Measurements from ENCODE around the gene RNF186.
"Not testable (repeated sequence)": the region's sequence is repeated elsewhere in the genome, so short reads cannot be mapped to it uniquely, and the experiment has no call there.

The RNF186 gene

DNA sequence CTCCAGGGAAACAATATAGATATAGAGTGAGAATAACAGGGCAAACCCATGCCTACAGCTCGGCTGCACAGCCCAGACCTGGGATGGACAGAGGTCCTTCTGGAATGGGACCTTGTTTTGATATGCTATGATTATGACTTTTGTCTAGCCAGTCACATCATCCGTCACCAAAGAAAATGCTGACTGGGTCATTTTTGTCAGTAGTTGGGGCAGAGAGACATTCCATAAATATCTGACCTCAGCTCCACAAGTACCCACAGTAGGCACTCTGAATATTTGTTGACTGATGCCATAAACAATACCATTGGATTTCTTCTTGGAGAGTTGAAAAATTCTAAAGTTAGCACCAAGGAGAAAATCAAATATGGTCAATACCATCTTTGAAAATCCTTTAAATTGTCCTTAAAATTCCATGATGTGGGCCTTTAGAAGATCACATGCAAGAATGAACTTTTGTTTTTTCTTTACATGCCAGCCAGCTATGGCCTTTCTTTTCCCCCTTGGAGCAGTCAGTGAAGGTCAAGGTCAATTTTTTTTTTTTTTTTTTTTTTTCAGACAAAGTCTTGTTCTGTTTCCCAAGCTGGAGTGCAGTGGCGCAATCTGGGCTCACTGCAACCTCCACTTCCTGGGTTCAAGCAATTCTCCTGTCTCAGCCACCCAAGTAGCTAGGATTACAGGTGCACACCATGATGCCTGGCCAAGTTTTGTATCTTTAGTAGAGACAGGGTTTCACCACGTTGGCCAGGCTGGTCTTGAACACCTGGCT lies 22.7 kb downstream of the RNF186 start:
- no peak for FAIRE-seq

DNA sequence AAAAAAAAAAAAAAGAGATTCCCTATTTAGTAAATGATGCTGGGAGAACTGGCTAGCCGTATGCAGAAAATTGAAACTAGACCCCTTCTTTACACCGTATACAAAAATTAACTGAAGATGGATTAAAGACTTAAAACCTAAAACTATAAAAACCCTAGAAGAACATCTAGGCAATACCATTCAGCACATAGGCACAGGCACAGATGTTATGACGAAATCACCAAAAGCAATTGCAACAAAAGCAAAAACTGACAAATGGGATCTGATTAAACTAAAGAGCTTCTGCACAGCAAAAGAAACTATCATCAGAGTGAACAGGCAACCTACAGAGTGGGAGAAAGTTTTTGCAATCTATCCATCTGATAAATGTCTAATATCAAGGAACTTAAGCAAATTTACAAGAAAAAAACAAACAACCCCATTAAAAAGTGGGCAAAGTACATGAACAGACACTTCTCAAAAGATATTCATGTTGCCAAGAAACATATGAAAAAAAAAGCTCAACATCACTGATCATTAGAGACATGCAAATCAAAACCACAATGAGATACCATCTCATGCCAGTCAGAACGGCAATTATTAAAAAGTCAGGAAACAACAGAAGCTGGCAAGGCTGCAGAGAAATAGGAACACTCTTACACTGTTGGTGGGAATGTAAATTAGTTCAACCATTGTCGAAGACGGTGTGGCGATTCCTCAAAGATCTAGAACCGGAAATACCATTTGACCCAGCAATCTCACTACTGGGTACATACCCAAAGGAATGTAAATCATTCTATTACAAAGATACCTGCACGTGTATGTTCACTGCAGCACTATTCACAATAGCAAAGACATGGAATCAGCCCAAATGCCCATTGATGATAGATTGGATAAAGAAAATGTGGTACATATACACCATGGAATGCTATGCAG lies 24.8 kb downstream of the RNF186 start:
- not testable (repeated sequence) for FAIRE-seq

DNA sequence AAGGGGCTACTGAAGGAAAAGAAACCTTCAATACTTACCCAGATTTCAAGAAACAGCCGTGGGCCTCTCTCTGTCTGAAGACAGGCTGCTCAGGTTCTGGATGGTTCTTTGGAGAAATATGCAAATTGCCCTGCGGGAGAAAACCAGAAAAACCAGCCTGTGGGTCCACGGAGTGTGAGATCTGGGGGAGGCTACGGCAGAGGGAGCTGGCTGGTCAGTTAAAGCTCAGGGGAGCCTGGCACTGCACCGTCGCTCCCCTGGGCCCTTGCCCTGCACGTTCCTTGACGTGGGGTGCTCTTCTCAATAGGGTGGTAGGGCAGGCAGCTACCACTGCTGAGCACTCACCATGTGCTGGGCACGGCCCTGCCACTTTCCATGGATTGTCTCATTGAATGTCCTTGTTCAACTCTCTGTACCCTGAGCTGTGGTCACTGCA lies 28.1 kb downstream of the RNF186 start:
- no peak for FAIRE-seq

DNA sequence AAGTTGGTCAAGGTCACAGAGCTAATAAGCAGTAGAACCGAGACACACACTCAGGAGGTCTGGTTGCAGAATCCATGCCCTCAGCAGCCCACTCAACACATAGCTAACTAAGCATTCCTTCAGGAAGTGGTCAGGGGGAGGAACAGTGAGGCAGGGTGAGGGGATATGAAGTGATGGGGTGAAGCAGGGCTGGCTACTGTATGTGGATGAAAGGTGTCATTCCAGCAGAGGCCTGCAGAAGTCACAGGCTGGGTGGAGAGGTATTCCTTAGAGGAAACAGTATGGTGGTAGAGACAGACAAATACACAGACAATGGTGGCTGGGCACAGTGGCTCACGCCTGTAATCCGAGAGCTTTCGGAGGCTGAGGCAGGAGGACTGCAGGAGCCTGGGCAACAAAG lies 29.4 kb downstream of the RNF186 start:
- no peak for FAIRE-seq

DNA sequence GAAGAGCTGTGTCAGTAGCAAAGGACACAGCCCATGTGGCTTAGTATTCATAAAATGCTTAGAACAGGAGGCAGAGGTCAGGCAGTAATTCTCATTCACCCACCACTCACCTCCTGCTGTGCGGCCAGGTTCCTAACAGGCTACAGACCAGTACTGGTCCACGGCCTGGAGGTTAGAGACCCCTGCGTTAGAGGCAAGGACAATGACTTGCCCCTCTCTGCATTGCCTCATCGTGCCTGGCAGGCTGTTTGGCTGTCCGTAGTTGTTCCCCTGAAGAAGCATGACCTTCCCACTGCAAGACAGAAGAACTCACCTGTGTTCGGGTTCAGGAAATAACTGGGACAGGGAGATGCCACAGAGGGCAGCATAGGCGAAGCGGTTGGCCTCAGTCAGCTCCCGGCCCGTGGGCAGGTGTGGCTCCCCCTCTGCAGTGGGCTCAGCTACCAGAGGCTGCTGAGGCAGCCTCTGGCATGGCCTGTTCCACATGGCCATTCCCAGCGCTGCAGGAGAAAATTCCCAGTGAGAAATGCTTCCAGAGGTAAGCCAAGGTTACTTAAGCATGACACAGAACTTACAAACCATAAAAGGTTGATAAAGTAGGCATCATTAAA lies 34.7 kb downstream of the RNF186 start:
- FAIRE-seq = no peak

DNA sequence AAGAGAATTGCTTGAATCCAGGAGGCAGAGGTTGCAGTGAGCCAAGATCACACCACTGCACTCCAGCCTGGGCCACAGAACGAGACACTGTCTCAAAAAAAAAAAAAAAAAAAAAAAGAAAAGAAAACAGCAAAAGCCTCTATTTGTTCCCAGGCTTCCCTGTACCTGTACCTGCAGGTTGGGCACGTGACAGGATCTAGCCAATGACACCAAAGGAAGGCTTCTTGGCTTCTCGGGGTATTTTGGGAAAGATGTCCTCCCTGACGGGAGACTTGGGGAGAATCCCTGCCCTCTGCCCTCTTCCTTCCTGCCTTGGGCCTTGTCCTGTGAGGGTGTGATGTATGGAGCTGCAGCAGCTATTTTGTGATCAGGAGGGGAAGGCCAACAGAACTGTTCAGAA lies 38.1 kb downstream of the RNF186 start:
- no peak for FAIRE-seq

DNA sequence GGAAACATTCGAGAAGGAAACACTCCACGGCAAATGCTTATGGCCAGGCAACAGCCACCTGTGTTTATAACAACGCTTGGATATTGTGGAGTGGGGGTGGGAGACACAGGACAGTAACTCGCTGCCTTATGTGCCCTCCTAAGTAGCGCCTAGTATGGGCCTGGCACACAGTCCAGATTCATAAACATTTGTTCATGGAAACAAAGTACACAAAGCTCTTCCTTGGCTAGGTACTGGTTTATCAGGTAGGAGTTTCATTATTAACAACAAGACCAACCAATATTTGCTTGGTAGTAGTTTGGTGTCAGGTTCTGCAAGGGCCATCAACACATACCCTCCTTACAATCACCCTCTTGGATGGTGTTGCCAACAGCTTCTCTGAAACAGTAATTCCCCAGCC lies 38.8 kb downstream of the RNF186 start:
- no peak for FAIRE-seq

DNA sequence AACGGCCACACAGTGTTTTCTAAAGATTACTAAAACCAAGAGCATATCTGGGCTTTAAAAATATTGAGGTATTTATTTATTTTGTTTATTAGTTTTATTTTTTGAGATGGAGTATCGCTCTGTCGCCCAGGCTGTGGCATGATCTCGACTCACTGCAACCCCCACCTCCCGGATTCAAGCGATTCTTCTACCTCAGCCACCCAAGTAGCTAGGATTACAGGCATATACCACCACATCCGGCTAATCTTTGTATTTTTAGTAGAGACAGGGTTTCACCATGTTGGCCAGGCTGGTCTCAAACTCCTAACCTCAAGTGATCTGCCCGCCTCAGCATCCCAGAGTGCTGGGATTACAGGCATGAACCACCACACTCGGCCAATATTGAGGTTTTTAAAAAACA lies 39.3 kb downstream of the RNF186 start:
- no peak for FAIRE-seq

DNA sequence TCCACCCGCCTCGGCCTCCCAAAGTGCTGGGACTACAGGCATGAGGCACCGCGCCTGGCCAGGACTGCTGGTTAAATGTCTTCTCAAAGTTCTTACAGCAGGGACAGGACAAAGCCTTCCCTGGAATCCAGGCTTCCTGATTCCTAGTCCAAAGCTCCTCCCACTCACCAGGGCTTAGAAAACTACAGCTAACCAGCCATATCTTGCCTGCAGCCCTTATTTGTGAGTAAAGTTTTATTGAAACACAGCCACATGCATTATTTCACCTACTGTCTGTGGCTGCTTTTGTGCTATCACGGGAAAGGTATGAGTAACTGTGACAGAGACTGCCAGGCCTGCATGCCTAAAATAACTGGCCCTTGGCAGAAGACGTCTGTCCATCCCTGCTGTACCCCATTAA lies 39.8 kb downstream of the RNF186 start:
- FAIRE-seq = no peak

DNA sequence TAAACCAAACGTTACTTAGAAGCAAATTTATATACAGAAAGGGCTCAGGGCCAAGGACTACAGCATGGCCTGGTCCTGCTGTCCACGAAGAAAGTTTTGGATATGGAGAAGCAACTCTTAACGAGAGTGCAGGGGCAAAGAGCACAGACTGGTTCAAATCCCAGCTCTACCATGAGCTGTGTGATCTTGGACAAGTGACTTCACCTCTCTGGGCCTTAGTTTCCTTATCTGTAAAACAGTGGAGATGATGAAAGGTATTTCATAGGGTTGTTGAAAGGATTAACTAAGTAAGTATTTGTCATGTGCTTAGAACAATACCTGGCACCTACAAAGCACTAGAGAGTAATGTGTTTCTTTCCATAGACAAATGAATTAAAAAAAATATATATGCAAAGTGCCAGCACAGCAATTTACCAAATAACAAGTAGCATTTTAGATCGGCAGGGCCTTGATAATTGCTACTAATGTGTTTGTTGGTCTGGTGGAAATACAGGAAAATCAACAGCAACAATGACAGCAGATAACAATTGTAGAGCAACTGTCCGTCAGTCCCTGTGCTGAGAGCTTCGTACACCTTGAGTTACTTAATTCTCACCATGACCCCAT lies 40.8 kb downstream of the RNF186 start:
- no peak for FAIRE-seq

DNA sequence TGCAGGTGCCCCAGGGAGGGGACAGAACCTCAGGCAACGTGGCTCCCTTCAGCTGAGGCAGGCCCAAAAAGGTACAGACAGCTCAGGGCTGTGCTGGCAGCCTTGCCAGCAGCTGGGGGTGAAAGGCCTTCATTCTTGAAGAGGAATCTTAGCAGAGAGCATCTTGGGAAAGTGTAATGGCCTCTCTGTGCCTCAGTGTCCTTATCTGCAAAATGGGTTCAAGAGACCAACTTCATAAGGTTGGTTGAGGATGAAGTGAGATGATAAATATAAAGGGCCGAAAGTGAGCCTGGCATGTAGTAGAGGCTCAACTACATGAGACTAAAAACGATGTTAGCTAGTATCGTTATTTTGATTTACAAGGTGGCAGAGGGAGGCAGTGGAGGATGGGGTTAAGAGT lies 41.6 kb downstream of the RNF186 start:
- no peak for FAIRE-seq

DNA sequence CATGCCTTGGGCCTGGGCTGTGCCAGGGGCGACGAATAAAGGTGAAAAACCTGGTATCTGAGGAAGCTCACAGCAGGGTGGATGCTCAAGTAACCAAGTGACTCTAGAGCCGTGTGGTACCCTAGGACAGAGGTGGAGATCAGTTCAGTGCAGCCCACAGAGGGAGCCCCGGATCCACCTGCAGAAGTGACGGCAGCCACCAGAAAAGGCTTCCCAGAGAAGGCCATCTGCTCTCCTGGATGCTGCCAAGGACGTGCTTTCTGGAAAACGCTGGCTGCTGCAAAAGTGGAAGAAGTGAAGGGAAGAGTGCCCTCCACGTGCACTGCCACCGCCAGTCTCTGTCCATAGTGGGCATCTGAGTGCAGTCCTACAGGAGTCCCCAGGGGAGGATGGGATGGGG lies 43.0 kb downstream of the RNF186 start:
- no peak for FAIRE-seq

DNA sequence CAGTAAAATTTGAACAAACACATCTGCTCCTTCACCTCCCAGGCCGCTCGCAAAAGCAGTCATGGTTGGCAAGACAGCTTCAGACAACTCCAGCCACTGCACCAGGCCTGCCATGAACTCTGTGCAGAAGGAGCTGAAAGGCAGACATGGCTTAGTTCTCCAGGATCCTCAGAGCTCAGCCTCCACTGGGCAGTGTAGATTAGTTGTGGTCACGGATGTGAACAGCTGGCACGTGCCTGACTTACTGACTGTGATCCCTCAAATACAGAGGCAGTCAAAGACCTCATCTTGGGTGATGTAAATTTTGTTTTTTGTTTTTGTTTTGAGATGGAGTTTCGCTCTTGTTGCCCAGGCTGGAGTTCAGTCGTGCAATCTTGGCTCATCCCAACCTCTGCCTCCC lies 43.7 kb downstream of the RNF186 start:
- no peak for FAIRE-seq

DNA sequence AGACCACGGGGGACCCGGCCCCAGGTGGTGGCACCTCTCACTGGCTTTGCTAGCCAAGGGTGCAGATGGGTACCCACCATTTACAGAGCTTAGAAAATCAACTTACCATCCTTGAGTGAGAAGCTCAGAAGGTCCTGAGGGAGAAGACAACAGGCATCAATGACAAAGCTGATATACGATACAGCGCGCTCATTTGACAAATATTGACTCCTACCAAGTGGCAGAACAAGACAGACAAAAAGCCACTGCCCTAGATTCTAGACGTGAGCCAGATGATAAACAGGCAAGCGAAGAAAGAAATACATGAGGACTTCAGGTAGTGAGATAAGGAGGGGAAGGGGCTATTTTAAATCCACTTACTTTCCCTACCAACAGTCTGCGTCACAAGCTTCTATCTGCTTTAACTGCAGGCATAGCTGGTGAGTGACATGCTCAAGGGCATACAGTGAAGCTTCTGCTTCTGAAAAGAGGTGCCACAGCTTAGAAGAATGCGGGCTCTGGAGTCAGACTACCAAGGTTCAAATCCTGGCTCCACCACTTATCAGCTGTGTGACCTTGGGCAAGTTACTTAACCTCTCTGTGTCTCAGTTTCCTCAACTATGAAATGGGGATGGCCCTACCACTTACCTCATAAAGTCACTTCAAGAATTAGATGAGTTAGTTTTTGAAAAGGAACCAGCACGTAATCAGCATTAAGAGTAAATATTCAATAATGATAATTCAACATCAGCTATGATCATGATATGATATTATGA lies 44.5 kb downstream of the RNF186 start:
- FAIRE-seq = no peak

DNA sequence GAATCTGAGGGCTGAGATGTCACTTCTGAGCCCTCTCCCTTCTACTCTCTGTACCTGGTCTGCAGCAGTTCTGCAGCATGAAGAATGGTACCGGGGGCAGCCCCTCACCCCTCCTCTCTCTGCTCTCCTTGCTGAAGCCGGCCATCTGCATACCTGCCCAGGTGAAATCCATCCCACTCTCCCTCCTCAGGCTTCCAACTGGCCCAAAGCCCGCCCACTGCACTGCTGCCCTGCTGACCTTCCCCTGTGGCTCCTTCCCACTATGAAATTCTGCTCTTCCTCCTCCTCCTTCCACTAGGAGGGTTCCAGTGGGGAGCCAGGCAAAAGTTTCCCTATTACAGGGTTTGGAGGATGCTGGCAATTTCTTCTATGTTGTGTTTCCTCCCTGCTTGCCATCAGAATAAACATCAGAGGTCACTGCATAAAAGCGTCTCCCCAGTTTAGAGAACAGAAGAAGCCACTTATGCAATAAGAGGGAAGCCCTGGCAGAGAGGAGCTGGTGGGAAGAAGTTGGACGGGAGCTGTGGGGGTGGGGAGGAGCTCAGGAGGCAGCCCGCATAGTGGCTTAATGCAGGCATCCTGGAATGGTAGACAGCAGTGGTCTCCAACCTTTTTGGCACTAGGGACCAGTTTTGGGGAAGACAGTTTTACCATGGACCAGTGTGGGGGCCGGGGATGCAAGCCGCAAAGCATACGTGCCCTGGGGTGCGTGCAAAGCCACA lies 45.7 kb downstream of the RNF186 start:
- FAIRE-seq = no peak

DNA sequence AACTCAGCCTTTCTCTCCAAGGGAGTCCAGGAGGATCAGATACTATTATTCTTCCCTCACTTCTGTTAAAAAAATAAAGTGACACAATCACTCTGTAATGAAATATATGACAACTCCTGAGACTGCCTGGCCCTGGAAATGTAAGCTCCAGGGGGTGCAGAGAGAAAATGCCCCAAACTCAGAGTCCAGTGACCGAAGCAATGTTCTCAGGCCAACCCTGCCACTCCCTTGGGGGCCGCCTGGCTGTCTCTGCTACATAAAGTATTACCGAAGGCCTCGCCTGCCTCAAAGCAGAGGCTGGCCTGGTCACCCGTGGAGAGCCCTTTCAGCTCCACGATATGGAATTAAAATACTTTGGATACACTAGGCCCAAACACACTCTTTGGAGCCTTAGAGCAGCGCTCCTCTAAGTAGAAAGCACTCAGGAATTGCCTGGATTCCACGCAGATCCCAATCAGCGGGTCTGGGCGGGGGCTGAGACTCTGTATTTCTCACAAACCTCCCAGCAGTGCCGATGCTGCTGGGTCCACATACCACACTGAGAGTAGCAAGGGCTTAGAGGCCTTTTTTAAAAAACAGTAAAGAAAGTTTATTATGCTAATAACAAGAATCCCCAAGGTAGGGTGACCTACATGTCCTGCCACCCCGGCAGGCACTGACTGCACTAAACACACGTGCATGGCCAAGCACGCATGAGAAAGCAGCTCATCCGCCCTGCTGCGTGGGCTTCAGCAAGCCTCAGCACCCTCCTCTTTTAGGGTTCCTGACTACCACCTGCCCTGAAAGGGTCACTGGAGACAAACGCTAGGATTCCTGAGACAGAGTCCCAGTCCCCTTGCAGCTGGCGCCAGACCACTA lies 46.5 kb downstream of the RNF186 start:
- no peak for FAIRE-seq

DNA sequence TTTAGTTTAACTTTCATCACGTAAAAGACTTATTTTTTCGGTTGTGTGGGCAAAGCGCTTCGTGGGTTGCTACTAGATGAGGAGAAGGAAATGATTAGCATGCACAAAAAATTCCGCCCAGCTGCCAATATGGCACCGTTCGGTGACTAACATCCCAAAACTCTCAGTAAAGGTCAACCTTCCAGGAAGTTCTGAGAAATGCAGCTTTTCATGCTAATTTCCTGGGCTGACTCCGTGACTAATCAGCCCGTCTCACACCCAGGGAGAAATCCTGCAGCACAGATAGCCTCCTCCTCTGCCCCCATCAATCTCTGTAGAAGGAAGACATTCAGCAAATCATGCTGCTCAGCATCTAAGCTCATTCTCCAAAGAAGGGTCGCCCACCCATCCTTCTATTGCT lies 49.5 kb downstream of the RNF186 start:
- no peak for FAIRE-seq

DNA sequence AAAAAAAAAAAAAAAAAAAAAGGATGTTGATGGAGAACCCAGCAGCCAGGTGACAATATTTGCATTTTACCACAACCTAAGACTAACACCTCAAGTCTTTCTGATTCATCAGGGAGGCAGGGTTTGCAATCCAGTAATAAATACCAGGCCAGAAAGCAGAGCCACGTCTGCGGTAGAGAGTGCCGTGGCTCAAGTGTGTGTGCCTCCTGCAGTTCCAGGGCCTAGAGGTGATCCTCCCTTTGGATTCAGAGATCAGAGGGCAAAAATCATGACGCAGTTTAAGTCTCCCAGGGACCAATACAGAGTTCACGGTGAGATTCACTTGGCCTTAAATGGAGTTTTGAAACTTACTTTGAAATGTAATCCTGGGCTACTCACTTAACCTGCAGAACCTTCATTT lies 50.2 kb downstream of the RNF186 start:
- FAIRE-seq = no peak
